ENCODE measurements around the gene PUS3. TPM values are rescaled to one million over a fixed set of nuclear protein-coding genes. Genes with fewer than 3 reads are reported as not detected.

PUS3 gene
- polyA plus RNA-seq, 3 donors, result 2.0 to 5.3 (median 3.1) TPM

DNA sequence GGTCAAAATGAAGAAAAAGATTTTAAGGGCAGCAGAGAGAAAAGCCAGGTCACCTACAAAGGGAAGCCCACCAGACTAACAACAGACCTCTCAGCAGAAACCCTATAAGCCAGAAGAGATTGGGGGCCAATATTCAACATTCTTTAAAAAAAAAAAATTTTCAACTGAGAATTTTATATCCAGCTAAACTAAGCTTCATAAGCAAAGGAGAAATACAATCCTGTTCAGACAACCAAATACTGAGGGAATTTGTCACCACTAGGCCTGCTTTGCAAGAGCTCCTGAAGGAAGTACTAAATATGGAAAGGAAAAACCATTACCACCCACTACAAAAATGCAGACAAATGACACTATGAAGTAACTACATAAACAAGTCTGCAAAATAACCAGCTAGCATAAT lies 56.8 kb downstream of the PUS3 start:
- Histone ChIP-seq H3K4me1 (ENCODE audit: control insufficient read depth in 1 of 2, insufficient read depth in 2 of 2, low read length in 2 of 2) (no peaks in the 10 kb centered on the region), H3K4me3 (replicated peaks in 1 of 3; ENCODE audit: low read depth in 2 of 3, low read length in 3 of 3) (no peak overlapping the region), H3K27me3 (ENCODE audit: control insufficient read depth in 2 of 2, insufficient read depth in 2 of 2, low read length in 2 of 2) (no peaks in the 10 kb centered on the region), H2AFZ (ENCODE audit: insufficient read depth, low read depth, low read length, poor library complexity, severe bottlenecking) (no peak overlapping the region), H3K4me2 (replicated peaks; ENCODE audit: extremely low read depth, low read length, poor library complexity, severe bottlenecking) (no peak overlapping the region), H3K9me3 (replicated peaks in 1 of 2; ENCODE audit: control insufficient read depth in 1 of 2, insufficient read depth in 1 of 2, low read length in 2 of 2) (peaks cover 20 to 23% of the 10 kb centered on the region in 2 donors), H3K36me3 (replicated peaks in 1 of 2; ENCODE audit: control insufficient read depth in 1 of 2, insufficient read depth in 2 of 2, low read length in 2 of 2) (no peaks in the 10 kb centered on the region), H4K20me1 (ENCODE audit: insufficient read depth, low read length) (no peaks in the 10 kb centered on the region), H3K27ac (ENCODE audit: low read depth in 1 of 2, low read length in 2 of 2) (no peak overlapping the region), H3K9ac (ENCODE audit: insufficient read depth, low read length, poor library complexity, severe bottlenecking) (no peak overlapping the region), H3K79me2 (ENCODE audit: insufficient read depth, low read length) (no peaks in the 10 kb centered on the region)
- DNase-seq, result no peak
- Mint-ChIP-seq H3K36me3 (no peaks in the 10 kb centered on the region), H3K4me3 (no peak overlapping the region), H3K27ac (no peak overlapping the region), H3K27me3 (ENCODE audit: low read depth in 3 of 3) (peaks cover 2 to 7% (median 6%) of the 10 kb centered on the region in 3 donors), H3K4me1 (no peaks in the 10 kb centered on the region), H3K9me3 (peaks cover 18 to 34% (median 25%) of the 10 kb centered on the region in 7 donors)
- intact Hi-C loops (cut with micrococcal nuclease), result no loop called here
- TF ChIP-seq CTCF (IDR thresholded peaks at IDR 0.05), result no peak

Other genes starting within 250 kb of the PUS3 start
- not detected for gene ACRV1, start 222.4 kb downstream of the PUS3 start, polyA plus RNA-seq
- gene PATE1, start 156.9 kb downstream of the PUS3 start, polyA plus RNA-seq, result not detected
- gene PATE2, start 124.4 kb downstream of the PUS3 start, polyA plus RNA-seq, result not detected
- not detected for gene PATE3, start 115.1 kb downstream of the PUS3 start, polyA plus RNA-seq
- not detected for gene PATE4, start 69.9 kb downstream of the PUS3 start, polyA plus RNA-seq
- 1 to 10 TPM in 2 of 3 donors, under 1 TPM in 1; 0.61 to 2.6 (median 2.0) TPM for gene HYLS1, start 15.5 kb downstream of the PUS3 start, polyA plus RNA-seq
- gene DDX25, start 1.3 kb upstream of the PUS3 start, polyA plus RNA-seq, result not detected
- gene VSIG10L2, start 42.8 kb upstream of the PUS3 start, polyA plus RNA-seq, result not detected
- under 1 TPM in 1 of 3 donors, not detected in 2; 0.01 TPM for gene CDON, start 159.7 kb upstream of the PUS3 start, polyA plus RNA-seq

Measured in CD14-positive monocyte (primary cell).